Activated CD4-positive, CD25-positive, alpha-beta regulatory T cell treated with anti-CD3 and anti-CD28 coated beads, Interleukin-2, amount 50 U/mL, for 72 hours (primary cell): ENCODE results near the gene EPHB2.

ENCODE experiments used
- DNase-seq: peaks from one replicate; pipeline ENCODE4 v3.0.0; 2021

The EPHB2 gene

DNA sequence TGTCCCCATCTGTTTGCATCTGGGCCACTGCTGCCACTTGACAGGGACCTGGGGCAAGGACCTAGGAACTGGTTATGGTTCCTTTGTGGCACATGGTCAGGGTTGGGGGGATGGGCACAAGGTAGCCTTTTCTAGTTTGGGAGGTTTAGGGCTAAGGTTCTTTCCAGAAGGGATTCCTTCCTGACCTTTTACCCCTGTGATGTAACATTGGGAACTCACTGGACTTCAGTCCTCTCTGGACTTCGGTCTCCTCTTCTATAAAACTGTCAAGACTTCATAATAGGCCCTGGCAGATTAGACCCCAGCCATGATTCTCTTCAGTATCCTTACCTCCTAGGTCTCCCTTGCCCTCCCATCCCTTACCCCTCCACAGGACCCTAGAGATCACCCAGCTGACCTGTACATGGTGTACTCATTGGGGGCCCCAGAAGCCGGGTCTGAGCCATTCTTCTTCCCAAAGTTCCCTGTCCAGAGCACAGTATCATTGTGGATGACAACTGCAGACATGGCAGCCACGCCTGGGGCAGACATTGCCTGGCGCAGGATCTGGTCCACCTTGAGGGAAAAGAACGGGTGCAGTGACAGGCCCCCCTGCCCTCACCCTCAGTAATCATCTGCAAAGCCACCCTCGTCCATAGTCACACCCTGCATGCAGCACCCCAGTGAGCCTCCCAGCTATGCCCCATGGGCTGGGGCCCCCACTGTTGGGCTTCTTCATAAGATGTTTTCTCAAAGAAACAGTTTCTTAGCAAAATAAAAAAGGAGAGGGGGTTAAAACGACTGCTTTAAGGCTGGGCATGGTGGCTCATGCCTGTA is 249.1 kb downstream of the EPHB2 start:
- DNase-seq = no peak

DNA sequence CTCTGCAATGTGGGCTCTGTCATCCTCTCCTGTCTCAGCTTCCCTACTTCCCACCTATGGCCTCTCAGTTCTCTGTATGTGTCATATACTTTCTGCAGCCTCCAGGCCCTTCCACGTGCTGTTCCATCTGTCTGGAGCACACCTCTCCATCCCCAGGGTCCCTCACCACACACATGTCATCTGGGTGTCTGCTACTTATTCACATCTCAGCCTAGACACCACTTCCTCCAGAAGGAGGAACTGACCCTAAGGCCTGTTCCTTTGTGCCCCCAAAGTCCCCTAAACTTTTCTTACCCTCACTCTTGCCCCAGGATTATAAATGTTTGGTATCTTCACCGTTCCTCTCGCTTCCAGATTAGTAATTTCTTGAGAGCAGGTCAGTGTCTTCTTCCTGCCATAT is 251.9 kb downstream of the EPHB2 start:
- no peak for DNase-seq

DNA sequence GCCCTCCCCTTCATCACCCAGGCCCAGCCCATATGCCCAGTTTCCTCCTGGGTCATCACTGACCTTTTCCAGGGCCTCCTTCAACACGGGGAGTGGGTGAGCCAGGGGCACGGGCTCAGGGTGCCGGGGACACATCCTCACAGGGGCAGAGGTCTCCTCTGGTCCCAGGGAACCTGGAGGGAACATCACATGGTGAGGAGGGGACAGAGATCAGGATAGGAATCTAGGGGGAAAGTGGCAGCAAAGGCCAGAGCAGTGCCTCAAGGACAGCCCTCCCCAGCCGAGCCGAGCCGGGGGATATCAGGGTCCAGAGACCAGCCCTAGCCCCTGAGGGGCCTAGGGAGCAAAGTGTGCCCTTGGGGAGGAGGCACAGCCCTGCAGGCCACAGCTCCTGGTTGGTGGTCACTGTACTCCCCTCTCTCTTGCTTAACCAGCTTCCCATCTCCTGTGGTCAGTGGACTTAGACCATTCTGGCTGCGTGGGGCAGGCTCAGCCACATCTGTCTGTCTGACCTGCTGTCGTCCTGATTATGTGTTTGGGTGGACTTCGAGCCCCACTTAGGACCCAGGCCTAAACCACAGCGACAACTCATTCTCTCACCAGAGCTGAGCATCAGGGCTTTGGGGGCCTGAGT is 252.5 kb downstream of the EPHB2 start:
- DNase-seq = no peak

DNA sequence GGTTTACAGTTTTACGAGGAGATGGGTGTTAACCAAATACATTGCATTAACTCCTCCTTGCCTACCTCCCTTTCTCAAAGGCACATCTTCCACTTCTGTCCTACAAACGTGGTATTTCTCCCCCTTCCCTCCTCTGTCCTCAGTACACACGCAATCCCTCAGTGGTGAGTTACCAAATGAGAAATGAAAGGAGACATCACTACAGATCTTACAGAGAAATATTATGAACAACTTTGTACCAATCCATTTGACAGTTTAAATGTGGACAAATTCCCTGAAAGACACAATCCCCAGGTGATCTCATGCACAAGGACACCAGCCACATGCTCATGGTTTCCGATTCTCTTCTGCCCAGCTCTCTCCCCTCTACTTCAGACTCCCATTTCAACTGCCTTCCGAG is 255.7 kb downstream of the EPHB2 start:
- DNase-seq = no peak

DNA sequence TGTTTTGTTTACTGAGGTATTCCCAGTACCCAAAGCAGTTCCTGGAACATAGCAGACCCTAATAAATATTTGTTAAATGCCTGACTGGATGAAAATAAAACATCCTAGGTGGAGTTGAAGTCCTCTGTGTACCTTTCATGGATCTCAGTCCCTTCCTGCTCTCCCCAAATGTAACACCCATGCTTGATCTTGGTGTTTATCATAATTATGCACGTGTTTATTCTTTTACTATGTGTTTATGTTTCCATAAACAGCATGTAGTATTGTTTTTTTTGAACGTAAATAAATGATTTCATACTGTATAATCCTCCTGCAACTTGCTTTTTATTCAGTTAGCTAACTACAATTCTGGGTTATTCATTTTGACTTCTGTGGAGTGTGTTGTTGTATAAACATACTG is 257.2 kb downstream of the EPHB2 start:
- DNase-seq = no peak

DNA sequence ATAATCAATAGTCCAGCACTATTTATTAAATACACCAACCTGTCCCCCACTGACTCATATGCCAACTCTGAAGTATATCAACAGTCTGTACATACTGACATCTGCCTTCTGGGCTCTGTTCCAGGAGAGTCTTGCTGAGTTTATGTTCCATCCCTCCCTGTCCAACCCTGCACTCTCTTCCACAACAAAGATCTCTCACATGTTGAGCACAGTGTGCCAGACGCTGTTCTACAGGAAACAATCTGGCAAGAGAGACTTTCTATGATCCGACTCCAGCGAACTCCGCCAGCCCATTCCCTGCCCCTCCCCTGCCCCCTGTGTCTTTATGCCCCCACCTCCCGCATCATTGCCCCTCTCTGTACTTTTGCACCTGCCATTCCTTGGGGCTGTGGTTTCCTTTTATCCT is 258.7 kb downstream of the EPHB2 start:
- DNase-seq = no peak

DNA sequence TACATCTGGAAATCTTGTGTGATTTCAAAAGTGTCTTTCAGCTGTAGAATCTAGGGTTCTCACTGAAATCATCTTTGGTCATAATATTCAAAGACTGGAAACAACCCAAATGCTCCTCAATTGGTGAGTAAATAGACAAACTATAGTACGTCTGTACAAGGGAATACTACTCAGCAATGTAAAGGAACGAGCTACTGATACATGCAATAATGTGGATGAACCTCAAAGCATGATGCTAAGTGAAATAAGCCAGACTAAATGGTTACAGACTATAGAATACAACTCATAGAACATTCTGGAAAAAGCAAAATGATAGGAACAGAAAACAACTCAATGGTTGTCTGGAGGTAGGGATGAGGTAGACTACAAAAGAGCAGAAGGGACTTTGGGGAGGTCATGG is 259.5 kb downstream of the EPHB2 start:
- no peak for DNase-seq
